Endothelial cell of umbilical vein (primary cell): ENCODE measurements around the gene ITGA11.

Experiments used
- CTCF ChIP-seq, 2 donors: IDR thresholded peaks; 1 replicate in 1 of 2; 2 replicates in 1 of 2; pipeline ENCODE4 v1.5.1; 2011; ENCODE audit warnings: low read length in 2 of 2, mild to moderate bottlenecking in 2 of 2, moderate library complexity in 2 of 2, control low read depth in 1 of 2, inconsistent platforms in 1 of 2, low read depth in 1 of 2; ENCODE audit not compliant: insufficient read depth in 1 of 2; ENCODE audit errors: extremely low read depth in 1 of 2
- EZH2 ChIP-seq: IDR thresholded peaks from 2 replicates; pipeline ENCODE4 v1.6.1; 2012; ENCODE audit warnings: borderline replicate concordance, low read depth, mild to moderate bottlenecking, moderate library complexity, low read length, inconsistent platforms; ENCODE audit not compliant: severe bottlenecking
- FOS ChIP-seq: IDR thresholded peaks from 2 replicates; pipeline ENCODE4 v1.6.1; 2011; ENCODE audit warnings: mild to moderate bottlenecking, low read length, moderate library complexity, borderline replicate concordance; ENCODE audit not compliant: insufficient read depth
- JUN ChIP-seq: IDR thresholded peaks from 2 replicates; pipeline ENCODE4 v1.6.1; 2011; ENCODE audit warnings: borderline replicate concordance, low read depth; ENCODE audit not compliant: insufficient read length, insufficient read depth
- MAX ChIP-seq: IDR thresholded peaks from 2 replicates; pipeline ENCODE4 v1.6.1; 2011; ENCODE audit not compliant: insufficient read depth, insufficient read length
- MYC ChIP-seq: IDR thresholded peaks from one replicate; pipeline ENCODE4 v1.6.1; 2011; ENCODE audit warnings: mild to moderate bottlenecking, low read depth, low read length
- POLR2A ChIP-seq: IDR thresholded peaks from 2 replicates; pipeline ENCODE4 v1.6.1; 2012; ENCODE audit warnings: low read depth, mild to moderate bottlenecking, control low read depth, low read length
- POLR2AphosphoS5 ChIP-seq: IDR thresholded peaks from 2 replicates; pipeline ENCODE4 v1.6.1; 2012; ENCODE audit warnings: low read depth, mild to moderate bottlenecking, control low read depth, low read length, moderate library complexity; ENCODE audit not compliant: insufficient read depth

DNA sequence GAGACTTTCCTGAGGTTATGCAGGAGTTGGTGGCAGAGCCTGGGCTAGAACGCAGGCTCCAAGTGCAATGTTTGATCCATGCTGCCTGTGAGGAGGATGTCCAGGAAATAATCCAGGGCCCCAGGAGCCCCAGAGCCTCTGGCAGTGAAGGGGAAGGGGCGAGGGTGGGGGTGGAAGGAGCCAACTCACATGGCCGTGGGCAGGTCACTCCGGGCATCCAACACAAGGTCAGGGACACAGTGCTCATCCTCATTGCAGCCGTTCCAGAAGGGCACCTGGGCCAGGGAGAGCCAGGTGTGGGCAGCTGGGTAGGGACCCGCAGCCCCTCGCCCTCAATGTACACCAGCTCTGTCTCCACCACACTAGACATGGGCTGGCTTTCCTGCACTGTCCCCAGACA, 110.7 kb downstream of the ITGA11 start:
- TF ChIP-seq MAX (no peak), CTCF (IDR thresholded peaks at IDR 0.05; ENCODE audit: extremely low read depth in 1 of 2, insufficient read depth in 1 of 2, low read depth in 1 of 2, low read length in 2 of 2) (no peak), POLR2A (no peak), EZH2 (no peak), MYC (no peak), JUN (no peak), POLR2AphosphoS5 (no peak), FOS (no peak)
